Neural progenitor cell (in vitro differentiated cells): ENCODE data around the gene HTR6.

Experiments
- CTCF ChIP-seq: fragments of 200-600 bp; sonication (generic); IDR thresholded peaks from 2 replicates; pipeline ENCODE4 v1.5.1; 2017; ENCODE audit warnings: antibody characterized with exemption, mild to moderate bottlenecking
- EZH2 ChIP-seq: fragments of 200-600 bp; sonication (generic); IDR thresholded peaks from 2 replicates; pipeline ENCODE4 v1.6.1; 2017; ENCODE audit warnings: antibody characterized with exemption, mild to moderate bottlenecking, moderate library complexity
- EZH2phosphoT487 ChIP-seq: fragments of 200-600 bp; sonication (generic); IDR thresholded peaks from 2 replicates; pipeline ENCODE4 v1.6.1; 2017; ENCODE audit warnings: antibody characterized with exemption

GRCh38 chr1:19644681-19645410, 19.8 kb upstream of the HTR6 start:
- TF ChIP-seq CTCF (no peak), EZH2 (peak; percentile 96), EZH2phosphoT487 (peak; percentile 87)
